Smooth muscle cell (in vitro differentiated cells): Measurements from ENCODE around the gene TMCO1. TPM values are rescaled to one million over a fixed set of nuclear protein-coding genes. Genes with fewer than 3 reads are reported as not detected.
"Not testable (repeated sequence)": the region's sequence is repeated elsewhere in the genome, so short reads cannot be mapped to it uniquely, and the experiment has no call there.

Experiments
- DNase-seq: peaks from one replicate; lab custom pipeline; 2025; ENCODE audit not compliant: unreplicated experiment; lab: John Stamatoyannopoulos, UW
- H2AFZ ChIP-seq: fragments of 200-600 bp; sonication (generic); 2 replicates; pipeline ENCODE4 v1.6.0; 2016; ENCODE audit warnings: antibody characterized with exemption, low read depth, mild to moderate bottlenecking
- H3F3A ChIP-seq: fragments of 200-600 bp; sonication (generic); 2 replicates; pipeline ENCODE4 v1.6.0; 2017; ENCODE audit warnings: antibody characterized with exemption, low read depth
- H3K27ac ChIP-seq: fragments of 200-600 bp; sonication (generic); 2 replicates; pipeline ENCODE4 v1.5.1; 2016; ENCODE audit warnings: low read depth, mild to moderate bottlenecking
- H3K27me3 ChIP-seq: fragments of 200-600 bp; sonication (generic); 2 replicates; pipeline ENCODE4 v1.6.1; 2016; ENCODE audit warnings: low read depth, mild to moderate bottlenecking
- H3K36me3 ChIP-seq: fragments of 200-600 bp; sonication (generic); 2 replicates; pipeline ENCODE4 v1.5.1; 2016; ENCODE audit warnings: low read depth
- H3K4me1 ChIP-seq: fragments of 200-600 bp; sonication (generic); 2 replicates; pipeline ENCODE4 v1.5.1; 2016; ENCODE audit warnings: low read depth
- H3K4me2 ChIP-seq: fragments of 200-600 bp; sonication (generic); 2 replicates; pipeline ENCODE4 v1.6.0; 2016; ENCODE audit warnings: mild to moderate bottlenecking
- H3K4me3 ChIP-seq: fragments of 200-600 bp; sonication (generic); 2 replicates; pipeline ENCODE4 v1.5.1; 2016; ENCODE audit warnings: mild to moderate bottlenecking
- H3K79me2 ChIP-seq: fragments of 200-600 bp; sonication (generic); 2 replicates; pipeline ENCODE4 v1.6.0; 2016; ENCODE audit warnings: low read depth, mild to moderate bottlenecking
- H3K9ac ChIP-seq: fragments of 200-600 bp; sonication (generic); 2 replicates; pipeline ENCODE4 v1.6.0; 2016; ENCODE audit warnings: low read depth
- H3K9me3 ChIP-seq: fragments of 200-600 bp; sonication (generic); replicated peaks from 2 replicates; pipeline ENCODE4 v1.5.1; 2016; ENCODE audit warnings: low read depth
- H4K20me1 ChIP-seq: fragments of 200-600 bp; sonication (generic); 2 replicates; pipeline ENCODE4 v1.6.0; 2016; ENCODE audit warnings: low read depth
- CTCF ChIP-seq: fragments of 200-600 bp; sonication (generic); IDR thresholded peaks from 2 replicates; pipeline ENCODE4 v1.5.1; 2017; ENCODE audit warnings: borderline replicate concordance, mild to moderate bottlenecking, antibody characterized with exemption; ENCODE audit not compliant: insufficient read depth, poor library complexity, severe bottlenecking
- WGBS: methylation state at CpG from one replicate; pipeline ENCODE4 v1.1.7; 2016; ENCODE audit warnings: low lambda C conversion rate; 5-methylcytosine and 5-hydroxymethylcytosine counted together
- polyA plus RNA-seq: library from polyadenylated mRNA; unstranded; fragments of >200 nt; fragmentation: Nextera tagmentation; extraction: Ambion mirVana; gene quantifications from 2 replicates; pipeline ENCODE4 v1.2.1, GENCODE V29; 2016
- total RNA-seq: library from RNA; depleted of rRNA; stranded (reverse); fragments of >200 nt; gene quantifications from 2 replicates; pipeline ENCODE4 v1.2.3, GENCODE V29; 2014

The TMCO1 gene
- total and polyA plus RNA-seq, 2 experiments from 2014 or later = 135 to 146 TPM

- no peaks in the 10 kb centered on the region for H4K20me1 ChIP-seq
- no peaks in the 10 kb centered on the region for H3K27me3 ChIP-seq
- 98% methylated on average over 1 of the region's 1 CpG for WGBS
- no peak overlapping the region for H3K4me2 ChIP-seq
- H2AFZ ChIP-seq = no peak overlapping the region
- no peaks in the 10 kb centered on the region for H3K4me1 ChIP-seq
- no peak for DNase-seq
- H3K9ac ChIP-seq = no peak overlapping the region
- peaks cover 5% of the 10 kb centered on the region for H3K36me3 ChIP-seq
- no peak overlapping the region for H3K27ac ChIP-seq
- no peaks in the 10 kb centered on the region for H3K9me3 ChIP-seq
- no peaks in the 10 kb centered on the region for H3K79me2 ChIP-seq
- H3F3A ChIP-seq = no peaks in the 10 kb centered on the region
- no peak for TF ChIP-seq CTCF
- no peak overlapping the region for H3K4me3 ChIP-seq
Measured at GRCh38 chr1:165748550-165748949, 20.1 kb downstream of the TMCO1 start.

GRCh38 chr1:165747632-165748447 lies 20.8 kb downstream of the TMCO1 start:
- no peak for TF ChIP-seq CTCF

GRCh38 chr1:165744913-165745312 lies 23.8 kb downstream of the TMCO1 start:
- 100% methylated on average over 1 of the region's 1 CpG for WGBS
- not testable (repeated sequence) for DNase-seq, H3K4me1 ChIP-seq, H3K27ac ChIP-seq, H3K4me2 ChIP-seq, H2AFZ ChIP-seq, H3K79me2 ChIP-seq, H3K9ac ChIP-seq, H3K9me3 ChIP-seq, H3K4me3 ChIP-seq, H4K20me1 ChIP-seq, H3K27me3 ChIP-seq, H3F3A ChIP-seq
- peaks cover 25% of the 10 kb centered on the region for H3K36me3 ChIP-seq

More at GRCh38 chr1:165747632-165748447, 20.8 kb downstream of the TMCO1 start:
- Histone ChIP-seq H3K9ac (no peak overlapping the region), H4K20me1 (no peaks in the 10 kb centered on the region), H3K9me3 (no peaks in the 10 kb centered on the region), H3K4me1 (no peaks in the 10 kb centered on the region), H2AFZ (no peak overlapping the region), H3K27me3 (no peaks in the 10 kb centered on the region), H3K79me2 (no peaks in the 10 kb centered on the region), H3K36me3 (peaks cover 8% of the 10 kb centered on the region), H3F3A (no peaks in the 10 kb centered on the region), H3K4me2 (no peak overlapping the region), H3K4me3 (no peak overlapping the region), H3K27ac (no peak overlapping the region)
- 92% methylated on average over 9 of the region's 9 CpGs for WGBS
- no peak for DNase-seq

GRCh38 chr1:165742194-165742593 lies 26.5 kb downstream of the TMCO1 start:
- H3F3A ChIP-seq = no peaks in the 10 kb centered on the region
- H3K4me2 ChIP-seq = no peak overlapping the region
- no peak overlapping the region for H2AFZ ChIP-seq
- peaks cover 25% of the 10 kb centered on the region for H3K36me3 ChIP-seq
- no peaks in the 10 kb centered on the region for H3K79me2 ChIP-seq
- TF ChIP-seq CTCF = no peak
- no peaks in the 10 kb centered on the region for H3K4me1 ChIP-seq
- no peak overlapping the region for H3K9ac ChIP-seq
- no peak overlapping the region for H3K4me3 ChIP-seq
- H3K27ac ChIP-seq = no peak overlapping the region
- peaks cover 10% of the 10 kb centered on the region for H4K20me1 ChIP-seq
- H3K9me3 ChIP-seq = no peaks in the 10 kb centered on the region
- H3K27me3 ChIP-seq = no peaks in the 10 kb centered on the region
- over 99% methylated on average over 8 of the region's 8 CpGs for WGBS
- no peak for DNase-seq
